Middle frontal gyrus (tissue), 1 donor: ENCODE measurements around the gene HOXC13.

ENCODE experiments used
- DNase-seq: peaks from one replicate; pipeline ENCODE4 v3.0.0-alpha.2; 2015; ENCODE audit warnings: low spot score; ENCODE audit errors: extremely low spot score

Gene HOXC13

DNA sequence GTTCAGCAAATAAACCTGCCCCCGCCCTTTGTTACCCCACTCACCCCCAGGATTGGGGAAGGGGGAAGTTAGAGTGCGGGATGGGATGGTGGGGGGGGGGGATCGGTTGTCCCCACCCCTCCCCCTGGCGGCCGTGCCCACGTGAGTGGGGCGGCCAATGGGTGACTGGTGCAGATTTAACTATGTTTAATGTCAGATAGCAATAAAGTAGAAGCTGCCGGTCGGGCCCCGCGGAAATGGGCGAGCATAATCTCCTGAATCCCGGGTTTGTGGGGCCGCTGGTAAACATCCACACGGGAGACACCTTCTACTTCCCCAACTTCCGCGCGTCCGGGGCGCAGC is 16.0 kb downstream of the HOXC13 start, which contains the start of gene HOXC12:
TSS of gene HOXC12 (plus strand) at position 210 of the 342 bp plus-strand sequence. CDS start at position 237, 27 bp downstream.
- no peak for DNase-seq

DNA sequence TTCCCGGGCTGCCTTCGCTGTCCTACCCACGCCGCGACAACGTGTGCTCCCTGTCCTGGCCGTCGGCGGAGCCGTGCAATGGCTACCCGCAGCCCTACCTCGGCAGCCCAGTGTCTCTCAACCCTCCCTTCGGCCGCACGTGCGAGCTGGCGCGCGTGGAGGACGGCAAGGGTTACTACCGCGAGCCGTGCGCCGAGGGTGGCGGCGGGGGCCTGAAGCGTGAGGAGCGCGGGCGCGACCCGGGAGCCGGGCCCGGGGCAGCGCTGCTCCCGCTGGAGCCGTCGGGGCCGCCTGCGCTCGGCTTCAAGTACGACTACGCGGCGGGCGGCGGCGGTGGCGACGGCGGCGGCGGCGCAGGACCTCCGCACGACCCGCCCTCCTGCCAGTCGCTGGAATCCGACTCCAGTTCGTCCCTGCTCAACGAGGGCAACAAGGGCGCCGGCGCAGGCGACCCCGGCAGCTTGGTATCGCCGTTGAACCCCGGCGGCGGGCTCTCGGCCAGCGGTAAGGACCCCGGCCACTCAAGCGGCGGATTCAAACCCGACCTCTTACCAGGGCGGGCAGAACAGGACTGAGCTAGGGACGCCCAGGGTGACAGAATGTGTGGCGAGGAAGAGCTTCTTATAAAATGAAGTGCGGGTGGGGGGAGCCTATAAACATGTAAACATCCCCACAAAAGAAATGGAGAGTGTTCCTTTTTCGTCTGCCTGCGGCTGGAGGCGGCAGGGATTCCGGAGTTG is 16.6 kb downstream of the HOXC13 start:
- no peak for DNase-seq

GRCh38 chr12:53955776-53956250 is 17.2 kb downstream of the HOXC13 start:
- DNase-seq, result no peak

DNA sequence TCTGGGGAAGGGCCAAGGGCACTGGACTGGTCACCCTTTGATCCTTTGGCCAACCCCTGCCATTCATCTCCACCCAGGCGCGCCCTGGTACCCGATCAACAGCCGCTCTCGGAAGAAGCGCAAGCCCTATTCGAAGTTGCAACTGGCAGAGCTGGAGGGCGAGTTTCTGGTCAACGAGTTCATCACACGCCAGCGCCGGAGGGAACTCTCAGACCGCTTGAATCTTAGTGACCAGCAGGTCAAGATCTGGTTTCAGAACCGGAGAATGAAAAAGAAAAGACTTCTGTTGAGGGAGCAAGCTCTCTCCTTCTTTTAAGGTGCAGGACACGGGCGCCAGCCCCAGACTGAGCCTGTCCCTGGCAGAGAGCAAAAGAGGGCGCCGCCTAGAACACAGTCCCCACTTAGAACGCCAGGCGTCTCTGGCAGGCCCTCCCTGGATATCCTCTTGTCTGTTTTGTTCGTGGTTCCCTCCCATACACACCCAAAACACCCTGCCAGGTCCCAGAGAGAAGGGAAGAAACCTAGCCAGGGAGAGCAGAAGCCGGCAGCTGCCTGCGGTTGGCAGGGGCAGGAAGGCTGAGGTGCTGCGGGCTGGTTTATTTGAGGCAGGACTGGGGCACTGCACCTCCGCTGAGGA is 17.7 kb downstream of the HOXC13 start:
- no peak for DNase-seq

DNA sequence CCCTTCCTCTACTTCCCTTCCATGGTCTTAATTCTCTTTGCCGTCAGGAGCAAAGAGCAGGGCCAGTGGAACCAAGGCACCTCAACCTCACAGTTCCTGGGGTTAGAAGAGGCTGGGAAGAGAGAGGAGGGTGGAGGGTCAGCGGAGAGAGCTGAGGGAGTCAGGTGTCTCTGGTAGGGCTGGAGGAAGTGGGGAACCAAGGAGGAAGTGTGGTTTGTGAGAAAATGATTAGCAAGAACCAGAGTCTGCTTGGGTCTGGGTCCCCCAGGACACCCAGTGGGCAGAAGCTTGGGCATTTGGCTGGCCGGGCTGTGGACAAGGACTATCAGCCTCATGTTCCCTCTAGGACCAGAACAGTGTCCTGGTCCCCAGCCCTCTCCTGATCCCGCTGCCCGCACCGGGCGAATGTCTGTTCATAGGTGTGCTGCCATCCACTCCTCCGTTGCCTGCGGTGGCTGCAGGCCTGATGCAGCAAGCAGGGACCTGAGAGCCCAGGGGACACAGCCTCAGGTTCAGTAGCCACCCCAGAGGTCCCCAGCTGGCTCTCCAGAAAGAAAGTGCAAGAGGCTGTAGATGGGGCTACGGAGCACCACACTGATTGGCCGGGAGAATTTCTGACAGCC is 18.4 kb downstream of the HOXC13 start:
- no peak for DNase-seq

- no peak for DNase-seq
Observed at GRCh38 chr12:53958128-53958527, 19.5 kb downstream of the HOXC13 start.

DNA sequence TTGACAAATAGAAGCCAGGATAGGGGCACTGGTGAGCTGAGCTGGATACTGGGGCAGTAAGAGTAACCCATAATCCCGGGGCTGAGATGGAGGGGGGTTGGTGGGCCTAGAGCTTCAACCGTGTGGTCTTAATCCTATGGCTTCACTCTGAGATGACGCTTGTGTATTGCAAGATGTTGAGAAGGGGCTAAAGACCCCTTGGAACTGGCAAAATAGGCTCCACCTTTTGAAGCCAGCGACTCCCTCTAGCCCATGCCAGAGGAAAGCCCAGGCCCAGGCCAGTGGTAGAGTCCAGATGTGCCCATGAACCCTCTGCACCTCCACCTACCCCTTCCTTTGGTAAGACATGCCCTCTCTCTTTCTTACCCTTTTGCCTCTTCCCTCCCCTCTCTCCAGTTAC is 20.7 kb downstream of the HOXC13 start:
- DNase-seq, result no peak

DNA sequence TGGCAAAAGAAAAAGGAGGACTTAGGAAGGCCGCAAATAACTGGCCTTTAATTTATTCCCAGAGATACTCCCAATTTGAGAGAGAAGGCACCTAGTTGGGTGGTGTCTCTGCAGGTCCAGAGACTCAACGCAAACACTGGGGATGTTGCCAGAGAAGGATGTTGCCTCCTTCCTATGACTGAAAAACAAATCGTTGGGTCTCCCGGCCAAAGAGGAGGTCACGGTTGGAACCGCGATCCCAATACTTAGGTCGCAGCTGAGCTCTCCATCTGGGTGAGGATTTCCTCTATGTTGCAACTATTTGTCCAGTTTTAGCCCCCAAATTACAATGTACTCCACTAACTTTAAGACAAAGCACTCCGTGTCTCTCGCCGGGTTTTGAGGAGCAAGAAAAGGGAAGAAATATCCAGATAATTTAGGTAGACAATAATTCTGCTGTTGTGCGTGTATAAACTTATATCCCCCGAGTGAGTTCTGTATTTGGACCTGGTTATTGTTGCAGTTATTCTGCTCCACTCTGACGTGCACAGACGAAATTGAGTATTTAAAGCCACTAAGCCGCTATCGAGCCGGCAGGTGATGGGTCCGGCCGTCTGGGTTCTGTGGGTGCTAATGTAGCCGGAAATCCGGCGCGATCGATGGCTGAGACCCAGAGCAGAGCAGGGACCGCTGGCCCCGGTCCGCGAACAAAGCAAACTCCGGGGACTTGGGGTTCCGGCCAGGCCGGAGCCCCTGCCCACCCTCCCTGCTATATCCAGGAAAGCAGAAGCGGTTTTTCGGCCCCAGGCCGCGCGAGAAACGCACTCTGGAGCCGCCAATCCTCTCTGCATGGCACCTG is 21.8 kb downstream of the HOXC13 start:
- DNase-seq, result no peak

- DNase-seq, result no peak
Observed at GRCh38 chr12:53961025-53961761, 22.6 kb downstream of the HOXC13 start.

- no peak for DNase-seq
Observed at GRCh38 chr12:53963005-53963404, 24.4 kb downstream of the HOXC13 start.

DNA sequence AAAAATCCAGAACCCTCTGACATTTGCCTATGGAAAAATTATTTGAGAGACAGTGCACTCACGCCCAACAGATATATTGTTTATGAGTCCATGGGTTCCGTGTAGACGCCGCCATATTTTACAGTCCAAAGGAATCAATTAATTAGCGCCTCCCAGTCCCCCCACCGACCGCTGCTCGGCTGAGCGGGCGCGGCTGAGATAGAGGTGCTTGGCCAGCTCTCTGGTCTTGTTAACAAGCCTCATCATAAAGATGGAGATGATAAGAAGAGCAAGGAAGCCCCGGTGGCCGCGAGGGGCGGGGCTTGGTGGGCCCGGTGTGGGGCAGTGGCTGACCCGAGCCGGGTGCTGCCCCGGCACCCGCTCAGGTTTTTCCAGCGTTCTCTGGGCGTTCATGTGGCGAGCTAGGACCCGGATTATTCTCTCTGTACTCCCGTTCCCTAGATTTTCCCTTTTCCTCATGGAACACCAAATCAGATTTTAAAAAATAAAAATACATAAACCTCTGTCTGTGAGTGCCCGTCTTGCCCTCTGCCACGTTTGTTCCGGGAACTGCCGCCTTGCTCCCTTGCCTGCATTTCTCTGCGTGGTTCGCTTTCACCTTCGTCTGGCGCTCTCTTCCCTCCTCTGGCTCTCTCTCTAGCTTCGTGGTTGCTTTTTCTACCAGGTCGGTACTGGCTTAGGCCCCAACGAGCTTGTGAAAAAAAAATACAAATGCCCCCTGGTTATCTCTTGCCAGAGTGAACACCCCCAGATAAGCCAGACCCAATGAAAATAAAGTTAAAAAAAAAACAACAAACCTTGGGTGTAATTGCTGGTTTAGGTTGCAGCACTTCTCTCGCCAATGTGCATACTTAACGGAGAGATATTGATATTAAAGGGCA is 25.0 kb downstream of the HOXC13 start:
- no peak for DNase-seq

- no peak for DNase-seq
Observed at GRCh38 chr12:53964315-53964713, 25.7 kb downstream of the HOXC13 start.

DNA sequence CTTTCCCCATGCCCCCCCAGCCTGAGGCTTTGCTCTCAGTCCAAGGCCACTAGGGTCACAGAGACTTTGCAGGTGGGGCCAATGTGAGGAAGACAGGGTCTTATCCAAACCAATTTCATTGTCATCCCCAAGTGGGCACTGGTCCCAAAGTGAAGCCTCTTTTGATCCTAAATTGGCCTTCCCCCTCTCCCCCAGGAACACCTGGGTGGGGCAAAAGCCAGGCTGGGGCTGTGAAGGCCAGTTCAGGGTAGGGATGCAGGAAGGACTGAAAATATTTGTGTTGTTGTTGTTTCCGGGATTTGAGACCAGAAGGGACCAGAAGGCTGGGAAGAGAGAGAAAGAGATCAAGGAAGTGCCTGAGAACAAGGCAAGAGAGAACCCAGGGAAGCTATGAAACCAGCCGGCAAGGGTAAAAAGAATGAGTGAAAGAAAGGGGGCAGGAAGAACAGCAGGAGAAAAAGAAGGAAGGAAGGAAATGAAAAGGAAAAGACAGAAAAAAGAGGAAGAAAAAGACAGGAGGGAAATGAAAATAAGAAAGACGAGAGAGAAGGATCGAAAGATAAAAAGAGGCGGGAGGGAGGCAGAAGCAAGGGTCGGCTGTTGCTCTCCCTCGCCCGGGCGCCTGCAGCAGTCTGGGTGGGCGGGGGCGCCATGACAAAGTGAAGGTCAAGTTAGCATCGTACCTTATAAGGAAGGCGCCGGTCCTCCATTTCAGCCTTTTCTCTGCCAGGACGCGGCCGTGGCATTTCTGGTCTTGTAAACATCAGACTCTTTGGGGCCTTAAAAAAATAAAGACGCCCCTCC is 26.9 kb downstream of the HOXC13 start:
- DNase-seq, result no peak

DNA sequence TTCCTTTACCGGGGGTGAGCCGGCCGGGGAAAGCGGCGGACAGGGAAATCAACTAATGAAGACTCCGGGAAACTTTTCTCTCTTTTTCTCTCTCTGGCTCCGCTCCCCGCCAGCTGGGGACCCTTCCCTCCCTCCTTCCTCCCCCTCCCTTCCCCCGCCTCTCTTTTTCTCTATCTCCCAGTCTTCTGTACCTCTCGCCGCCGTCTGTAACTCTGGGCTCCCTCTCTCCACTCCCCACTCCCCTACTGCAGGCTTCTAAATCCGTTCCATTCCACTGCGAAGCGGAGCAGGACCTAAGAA is 27.4 kb downstream of the HOXC13 start:
- no peak for DNase-seq

- no peak for DNase-seq
Observed at GRCh38 chr12:53966385-53967133, 27.9 kb downstream of the HOXC13 start.

GRCh38 chr12:53967421-53967925 is 28.8 kb downstream of the HOXC13 start:
- DNase-seq, result no peak

DNA sequence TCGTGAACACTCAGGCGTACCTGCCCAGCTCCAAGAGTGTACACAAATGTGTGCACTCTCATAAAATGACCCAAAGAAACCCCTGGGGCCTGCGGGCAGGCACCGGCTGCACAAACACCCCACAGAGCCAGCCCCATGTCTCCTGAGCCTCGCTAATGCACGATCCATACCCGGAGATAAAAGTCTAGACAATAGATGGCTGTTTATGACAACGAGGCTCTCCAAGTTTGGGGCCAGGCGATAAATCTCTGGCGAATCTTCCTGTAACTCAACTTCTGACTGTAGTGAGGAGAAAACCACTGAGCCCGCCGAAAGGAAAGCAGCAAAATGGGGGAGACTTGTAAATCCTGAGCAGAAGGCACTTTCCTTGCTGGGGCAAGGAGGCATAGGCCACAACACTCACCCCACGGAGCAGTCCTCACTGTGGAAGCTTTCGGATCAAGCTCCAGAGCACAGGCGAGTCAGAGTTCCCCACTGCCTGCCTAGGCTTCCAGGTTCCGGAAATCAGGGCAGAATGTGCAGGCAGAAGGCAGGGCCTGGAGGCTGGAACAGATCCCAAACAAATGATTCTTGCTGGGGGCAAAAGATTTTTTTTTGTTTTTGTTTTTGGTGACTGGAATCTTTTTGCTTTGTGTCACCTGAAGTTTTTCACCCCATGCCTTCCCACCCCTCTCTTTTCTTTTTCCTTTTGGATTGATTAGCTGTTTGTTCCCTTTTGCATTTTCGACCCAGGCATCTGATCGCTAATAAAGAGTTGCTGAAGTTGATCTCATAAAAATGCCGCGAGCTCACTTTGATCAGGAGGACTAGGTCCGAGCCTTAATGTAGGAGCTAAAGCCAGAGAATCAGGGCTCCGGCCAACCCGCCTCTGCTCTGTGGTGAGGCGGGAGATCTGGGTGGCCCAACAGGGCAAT is 29.8 kb downstream of the HOXC13 start:
- no peak for DNase-seq
